ENCODE data around the gene FBN2.

FBN2 gene

GRCh38 chr5:128353441-128354107 lies 184.5 kb downstream of the FBN2 start:
- H2AK5ac ChIP-seq (ENCODE audit: low read depth, low read length) = no peak overlapping the region
- no peak overlapping the region for H3K18ac ChIP-seq (ENCODE audit: low read length)
- H2BK12ac ChIP-seq (ENCODE audit: low read length) = no peak overlapping the region
- H3K9ac ChIP-seq (ENCODE audit: low read depth, low read length, poor library complexity) = no peak overlapping the region
- no peaks in the 10 kb centered on the region for H3K4me1 ChIP-seq (ENCODE audit: control insufficient read depth in 2 of 2, insufficient read depth in 1 of 2, low read depth in 1 of 2, low read length in 2 of 2)
- peaks cover 11 to 89% of the 10 kb centered on the region in 2 donors for H3K36me3 ChIP-seq (replicated peaks in 1 of 2; ENCODE audit: control insufficient read depth in 2 of 2, insufficient read depth in 2 of 2, low read length in 2 of 2)
- H3K23ac ChIP-seq (ENCODE audit: low read depth, low read length, poor library complexity) = no peak overlapping the region
- no peak overlapping the region for H2BK120ac ChIP-seq (ENCODE audit: low read depth, low read length)
- no peak overlapping the region for H4K8ac ChIP-seq (ENCODE audit: low read depth, low read length)
- no peak overlapping the region for H2AFZ ChIP-seq (ENCODE audit: low read length)
- no peak overlapping the region for H3K27ac ChIP-seq (replicated peaks; ENCODE audit: low read length)
- H2BK15ac ChIP-seq (ENCODE audit: low read length) = no peak overlapping the region
- no peak overlapping the region for H4K91ac ChIP-seq (ENCODE audit: low read depth, low read length, poor library complexity)
- no peak overlapping the region for H3K14ac ChIP-seq (ENCODE audit: low read length)
- H3K79me1 ChIP-seq (ENCODE audit: low read depth, low read length) = no peaks in the 10 kb centered on the region
- H3K9me3 ChIP-seq (replicated peaks in 1 of 2; ENCODE audit: control insufficient read depth in 2 of 2, insufficient read depth in 1 of 2, low read depth in 1 of 2, low read length in 2 of 2) = no peaks in the 10 kb centered on the region
- no peaks in the 10 kb centered on the region for H3K27me3 ChIP-seq (ENCODE audit: control insufficient read depth in 3 of 3, insufficient read depth in 3 of 3, low read depth in 1 of 3, low read length in 3 of 3)
- H2BK5ac ChIP-seq (ENCODE audit: low read length) = no peak overlapping the region
- WGBS, 2 donors (ENCODE audit: extremely low coverage in 2 of 2, insufficient read length in 2 of 2, insufficient replicate concordance in 1 of 2) = no CpG with 5 or more reads among the region's 3 CpGs
- H3K4me2 ChIP-seq (ENCODE audit: insufficient read depth, low read length, poor library complexity, severe bottlenecking) = no peak overlapping the region
- DNase-seq (ENCODE audit: low spot score) = no peak
- H3K4ac ChIP-seq (ENCODE audit: low read length) = no peak overlapping the region
- H3K4me3 ChIP-seq (ENCODE audit: low read length in 2 of 2) = no peak overlapping the region

DNA sequence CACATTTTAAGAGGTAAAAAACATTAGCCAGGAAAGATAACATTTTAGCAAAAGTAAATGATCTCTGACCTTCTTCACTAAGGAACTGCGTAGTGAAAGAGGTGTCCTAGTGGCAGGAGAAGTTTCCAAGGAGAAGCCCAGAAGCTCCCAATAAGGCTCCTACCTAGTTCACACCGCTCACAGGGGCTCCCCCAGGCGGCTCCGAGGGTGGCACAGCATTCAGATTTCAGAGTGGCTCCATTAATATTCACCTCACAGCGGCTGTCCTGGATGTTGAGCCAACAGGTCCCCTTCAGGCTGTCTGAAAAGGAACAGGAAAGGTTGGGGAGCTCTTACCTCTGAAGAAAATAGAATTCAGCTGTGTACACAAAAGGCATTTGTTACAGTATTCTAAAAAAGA lies 187.3 kb downstream of the FBN2 start:
- no peak overlapping the region for H2BK15ac ChIP-seq (ENCODE audit: low read length)
- H4K8ac ChIP-seq (ENCODE audit: low read depth, low read length) = no peak overlapping the region
- no peak overlapping the region for H3K18ac ChIP-seq (ENCODE audit: low read length)
- no peaks in the 10 kb centered on the region for H3K9me3 ChIP-seq (replicated peaks in 1 of 2; ENCODE audit: control insufficient read depth in 2 of 2, insufficient read depth in 1 of 2, low read depth in 1 of 2, low read length in 2 of 2)
- H3K27me3 ChIP-seq (ENCODE audit: control insufficient read depth in 3 of 3, insufficient read depth in 3 of 3, low read depth in 1 of 3, low read length in 3 of 3) = no peaks in the 10 kb centered on the region
- no CpG with 5 or more reads among the region's 5 CpGs for WGBS, 2 donors (ENCODE audit: extremely low coverage in 2 of 2, insufficient read length in 2 of 2, insufficient replicate concordance in 1 of 2)
- H3K79me1 ChIP-seq (ENCODE audit: low read depth, low read length) = no peaks in the 10 kb centered on the region
- no peak overlapping the region for H3K23ac ChIP-seq (ENCODE audit: low read depth, low read length, poor library complexity)
- no peak overlapping the region for H3K27ac ChIP-seq (replicated peaks; ENCODE audit: low read length)
- no peak overlapping the region for H3K9ac ChIP-seq (ENCODE audit: low read depth, low read length, poor library complexity)
- no peak overlapping the region for H2AFZ ChIP-seq (ENCODE audit: low read length)
- no peak overlapping the region for H4K91ac ChIP-seq (ENCODE audit: low read depth, low read length, poor library complexity)
- H2AK5ac ChIP-seq (ENCODE audit: low read depth, low read length) = no peak overlapping the region
- no peak overlapping the region for H3K4ac ChIP-seq (ENCODE audit: low read length)
- H3K14ac ChIP-seq (ENCODE audit: low read length) = no peak overlapping the region
- H3K4me3 ChIP-seq (ENCODE audit: low read length in 2 of 2) = no peak overlapping the region
- no peak for DNase-seq (ENCODE audit: low spot score)
- H2BK12ac ChIP-seq (ENCODE audit: low read length) = no peak overlapping the region
- H2BK120ac ChIP-seq (ENCODE audit: low read depth, low read length) = no peak overlapping the region
- no peak overlapping the region for H3K4me2 ChIP-seq (ENCODE audit: insufficient read depth, low read length, poor library complexity, severe bottlenecking)
- H3K36me3 ChIP-seq (replicated peaks in 1 of 2; ENCODE audit: control insufficient read depth in 2 of 2, insufficient read depth in 2 of 2, low read length in 2 of 2) = peaks cover 12 to 93% of the 10 kb centered on the region in 2 donors
- H3K4me1 ChIP-seq (ENCODE audit: control insufficient read depth in 2 of 2, insufficient read depth in 1 of 2, low read depth in 1 of 2, low read length in 2 of 2) = no peaks in the 10 kb centered on the region
- H2BK5ac ChIP-seq (ENCODE audit: low read length) = no peak overlapping the region

DNA sequence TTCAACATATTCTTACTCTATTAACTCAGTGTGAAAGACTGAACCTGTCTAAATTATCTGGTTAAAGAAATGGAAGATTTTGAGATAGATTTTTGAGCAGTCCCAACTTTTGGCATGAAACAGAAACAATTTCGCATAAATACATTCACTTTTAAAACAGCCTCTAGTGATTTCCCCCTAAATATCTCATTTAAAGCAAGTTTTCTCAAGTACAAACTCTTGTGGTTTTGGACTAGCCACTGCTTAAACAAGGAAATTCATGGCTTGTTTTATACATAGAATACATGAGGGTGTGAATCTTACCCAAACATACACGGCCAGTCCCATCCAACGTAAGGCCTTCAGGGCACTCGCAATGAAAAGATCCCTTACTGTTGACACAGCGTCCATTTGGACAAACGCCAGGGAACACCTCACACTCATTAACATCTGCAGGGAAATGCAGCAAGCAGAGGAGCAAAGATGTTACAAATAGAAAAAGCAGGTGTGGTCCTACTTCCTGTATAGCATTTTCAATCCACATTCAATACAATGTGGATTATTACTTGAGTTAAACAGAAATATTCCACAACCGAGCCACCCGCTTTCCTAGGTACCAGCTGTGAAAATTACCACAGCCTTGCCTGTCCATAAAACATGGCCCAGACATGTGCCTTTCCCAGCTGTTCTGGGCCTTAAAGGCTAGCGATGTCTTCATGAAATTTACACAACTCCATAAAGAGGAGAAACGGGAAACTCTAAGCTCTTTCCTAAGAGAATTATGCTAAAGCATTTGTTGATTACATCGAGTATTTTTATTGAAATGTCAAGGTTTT lies 188.8 kb downstream of the FBN2 start:
- no peak overlapping the region for H4K8ac ChIP-seq (ENCODE audit: low read depth, low read length)
- no peak overlapping the region for H2AK5ac ChIP-seq (ENCODE audit: low read depth, low read length)
- no peaks in the 10 kb centered on the region for H3K9me3 ChIP-seq (replicated peaks in 1 of 2; ENCODE audit: control insufficient read depth in 2 of 2, insufficient read depth in 1 of 2, low read depth in 1 of 2, low read length in 2 of 2)
- no peak overlapping the region for H2BK5ac ChIP-seq (ENCODE audit: low read length)
- H3K27me3 ChIP-seq (ENCODE audit: control insufficient read depth in 3 of 3, insufficient read depth in 3 of 3, low read depth in 1 of 3, low read length in 3 of 3) = no peaks in the 10 kb centered on the region
- no peak overlapping the region for H3K18ac ChIP-seq (ENCODE audit: low read length)
- H2BK15ac ChIP-seq (ENCODE audit: low read length) = no peak overlapping the region
- H2BK12ac ChIP-seq (ENCODE audit: low read length) = no peak overlapping the region
- no peak overlapping the region for H3K4me2 ChIP-seq (ENCODE audit: insufficient read depth, low read length, poor library complexity, severe bottlenecking)
- no peaks in the 10 kb centered on the region for H3K79me1 ChIP-seq (ENCODE audit: low read depth, low read length)
- H3K9ac ChIP-seq (ENCODE audit: low read depth, low read length, poor library complexity) = no peak overlapping the region
- H3K14ac ChIP-seq (ENCODE audit: low read length) = no peak overlapping the region
- H3K4me3 ChIP-seq (ENCODE audit: low read length in 2 of 2) = no peak overlapping the region
- WGBS, 2 donors (ENCODE audit: extremely low coverage in 2 of 2, insufficient read length in 2 of 2, insufficient replicate concordance in 1 of 2) = no CpG with 5 or more reads among the region's 11 CpGs
- no peak overlapping the region for H4K91ac ChIP-seq (ENCODE audit: low read depth, low read length, poor library complexity)
- H3K23ac ChIP-seq (ENCODE audit: low read depth, low read length, poor library complexity) = no peak overlapping the region
- no peak for DNase-seq (ENCODE audit: low spot score)
- no peak overlapping the region for H3K4ac ChIP-seq (ENCODE audit: low read length)
- H3K4me1 ChIP-seq (ENCODE audit: control insufficient read depth in 2 of 2, insufficient read depth in 1 of 2, low read depth in 1 of 2, low read length in 2 of 2) = no peaks in the 10 kb centered on the region
- no peak overlapping the region for H2BK120ac ChIP-seq (ENCODE audit: low read depth, low read length)
- no peak overlapping the region for H2AFZ ChIP-seq (ENCODE audit: low read length)
- H3K27ac ChIP-seq (replicated peaks; ENCODE audit: low read length) = no peak overlapping the region
- peaks cover 14 to 92% of the 10 kb centered on the region in 2 donors for H3K36me3 ChIP-seq (replicated peaks in 1 of 2; ENCODE audit: control insufficient read depth in 2 of 2, insufficient read depth in 2 of 2, low read length in 2 of 2)

DNA sequence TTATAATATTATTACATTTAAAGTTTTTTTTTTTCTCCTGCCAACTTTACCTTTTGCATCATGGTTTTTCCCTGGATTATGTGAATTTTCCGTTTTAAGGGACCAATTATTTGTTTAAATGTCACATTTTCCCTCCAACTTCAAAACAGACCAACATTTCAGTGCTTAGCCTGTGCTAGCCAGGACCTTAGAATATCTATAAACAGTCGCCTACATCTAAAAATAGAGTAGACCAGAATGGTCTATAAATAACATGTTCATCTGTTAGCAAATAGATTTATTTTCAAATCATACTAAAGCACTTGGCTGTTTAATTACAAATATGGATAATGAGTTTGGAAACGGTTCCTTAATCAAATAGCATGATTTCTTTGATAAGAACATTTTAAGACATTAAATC lies 192.0 kb downstream of the FBN2 start:
- no peak overlapping the region for H3K9ac ChIP-seq (ENCODE audit: low read depth, low read length, poor library complexity)
- no peaks in the 10 kb centered on the region for H3K4me1 ChIP-seq (ENCODE audit: control insufficient read depth in 2 of 2, insufficient read depth in 1 of 2, low read depth in 1 of 2, low read length in 2 of 2)
- no peak overlapping the region for H3K18ac ChIP-seq (ENCODE audit: low read length)
- DNase-seq (ENCODE audit: low spot score) = no peak
- H3K14ac ChIP-seq (ENCODE audit: low read length) = no peak overlapping the region
- H3K9me3 ChIP-seq (replicated peaks in 1 of 2; ENCODE audit: control insufficient read depth in 2 of 2, insufficient read depth in 1 of 2, low read depth in 1 of 2, low read length in 2 of 2) = no peaks in the 10 kb centered on the region
- H4K8ac ChIP-seq (ENCODE audit: low read depth, low read length) = no peak overlapping the region
- WGBS, 2 donors (ENCODE audit: extremely low coverage in 2 of 2, insufficient read length in 2 of 2, insufficient replicate concordance in 1 of 2) = no CpG with 5 or more reads among the region's 3 CpGs
- H4K91ac ChIP-seq (ENCODE audit: low read depth, low read length, poor library complexity) = no peak overlapping the region
- H3K27me3 ChIP-seq (ENCODE audit: control insufficient read depth in 3 of 3, insufficient read depth in 3 of 3, low read depth in 1 of 3, low read length in 3 of 3) = no peaks in the 10 kb centered on the region
- H3K4ac ChIP-seq (ENCODE audit: low read length) = no peak overlapping the region
- no peak overlapping the region for H2AK5ac ChIP-seq (ENCODE audit: low read depth, low read length)
- no peak overlapping the region for H2BK5ac ChIP-seq (ENCODE audit: low read length)
- H2BK12ac ChIP-seq (ENCODE audit: low read length) = no peak overlapping the region
- H3K36me3 ChIP-seq (replicated peaks in 1 of 2; ENCODE audit: control insufficient read depth in 2 of 2, insufficient read depth in 2 of 2, low read length in 2 of 2) = peaks cover 31 to 96% of the 10 kb centered on the region in 2 donors
- no peaks in the 10 kb centered on the region for H3K79me1 ChIP-seq (ENCODE audit: low read depth, low read length)
- H3K4me3 ChIP-seq (ENCODE audit: low read length in 2 of 2) = no peak overlapping the region
- no peak overlapping the region for H3K27ac ChIP-seq (replicated peaks; ENCODE audit: low read length)
- H3K23ac ChIP-seq (ENCODE audit: low read depth, low read length, poor library complexity) = no peak overlapping the region
- no peak overlapping the region for H3K4me2 ChIP-seq (ENCODE audit: insufficient read depth, low read length, poor library complexity, severe bottlenecking)
- no peak overlapping the region for H2BK120ac ChIP-seq (ENCODE audit: low read depth, low read length)
- no peak overlapping the region for H2AFZ ChIP-seq (ENCODE audit: low read length)
- H2BK15ac ChIP-seq (ENCODE audit: low read length) = no peak overlapping the region

Measured in neuronal stem cell (in vitro differentiated cells).